CD4-positive, alpha-beta T cell treated with Interleukin-4 for 4 hours (primary cell): ENCODE data around the gene CLDN6.
A peak's percentile ranks its signal among the peaks of the same experiment; 100 is the strongest.

ENCODE experiments used
- DNase-seq: peaks from one replicate; pipeline ENCODE4 v3.0.0-alpha.2; 2020

The CLDN6 gene

DNA sequence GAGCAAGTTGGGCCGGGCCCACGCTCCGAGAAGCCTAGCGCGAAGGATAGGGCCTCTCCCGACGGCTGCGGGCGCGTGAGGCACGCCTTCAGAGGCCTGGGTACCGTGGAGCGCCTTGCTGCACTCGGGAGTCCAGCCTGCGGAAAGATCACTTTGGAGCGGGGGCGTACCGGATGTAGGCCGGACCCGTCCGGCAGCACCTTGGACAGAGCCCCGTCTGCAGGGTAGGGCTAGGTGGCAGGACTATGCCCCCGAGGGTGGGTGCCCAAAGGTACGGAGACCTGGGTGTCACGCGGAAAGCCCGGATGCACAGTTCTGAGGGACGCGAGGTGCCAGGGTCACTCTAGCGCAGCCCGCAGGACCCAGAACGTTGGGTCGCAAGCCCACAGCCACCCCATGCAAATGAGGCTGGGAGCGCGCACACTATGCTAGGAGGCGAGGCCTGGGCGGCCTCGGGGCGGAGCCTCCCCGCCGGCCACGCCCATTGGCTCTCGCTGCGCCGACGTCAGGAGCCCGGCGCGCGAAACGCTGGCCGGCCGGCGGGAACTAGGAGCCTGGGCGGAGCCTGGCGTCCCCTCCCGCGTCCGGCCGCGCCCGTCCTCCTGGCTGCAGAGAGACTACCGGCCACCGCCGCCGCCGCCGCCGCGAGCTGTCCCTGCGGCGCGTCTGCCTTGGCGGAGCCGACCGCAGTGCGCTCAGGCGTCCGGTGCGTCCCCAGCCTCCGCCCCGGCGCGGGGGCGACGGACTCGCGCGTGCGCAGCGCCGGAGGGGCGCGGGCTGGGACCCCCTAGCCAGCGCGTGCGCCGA, 49.0 kb downstream of the CLDN6 start, which contains the start of gene PAQR4:
PAQR4 (plus strand) TSS at position 611 of the 807 bp plus-strand sequence. CDS start 327 bp downstream, outside the sequence.
- DNase-seq: peak; percentile 62

- DNase-seq: no peak
These were observed 49.6 kb downstream of the CLDN6 start for GRCh38 chr16:2968368-2968737.

- DNase-seq: no peak
These were observed 50.2 kb downstream of the CLDN6 start for GRCh38 chr16:2967721-2968161.

DNA sequence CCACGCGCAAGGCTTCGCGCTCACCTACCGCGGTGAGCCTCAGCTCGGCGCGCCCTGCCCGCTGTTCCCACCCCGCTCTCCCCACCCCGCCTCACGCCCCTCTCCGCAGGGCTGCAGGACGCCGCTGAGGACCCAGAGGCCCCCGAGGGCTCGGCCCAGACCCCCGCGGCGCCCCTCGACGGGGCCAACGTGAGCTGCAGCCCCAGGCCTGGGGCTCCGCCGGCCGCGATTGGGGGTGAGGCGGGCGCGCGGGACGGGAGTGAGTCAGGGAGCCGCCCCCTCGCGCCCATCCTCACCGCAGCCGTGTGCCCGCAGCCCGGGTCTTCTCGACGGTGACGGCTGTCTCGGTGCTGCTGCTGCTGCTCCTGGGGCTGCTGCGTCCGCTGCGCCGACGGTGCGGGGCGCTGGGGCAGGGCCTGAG, 50.8 kb downstream of the CLDN6 start:
- no peak for DNase-seq

DNA sequence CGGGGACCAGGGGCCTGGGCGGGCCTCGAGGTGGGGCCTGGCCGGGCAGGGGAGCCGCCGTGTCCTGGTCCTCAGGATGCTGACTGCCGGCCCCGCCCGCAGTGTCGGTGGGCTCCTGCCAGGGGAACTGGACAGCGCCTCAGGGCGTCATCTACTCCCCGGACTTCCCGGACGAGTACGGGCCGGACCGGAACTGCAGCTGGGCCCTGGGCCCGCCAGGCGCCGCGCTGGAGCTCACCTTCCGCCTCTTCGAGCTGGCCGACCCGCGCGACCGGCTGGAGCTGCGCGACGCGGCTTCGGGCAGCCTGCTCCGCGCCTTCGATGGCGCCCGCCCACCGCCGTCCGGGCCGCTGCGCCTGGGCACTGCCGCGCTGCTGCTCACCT, 51.2 kb downstream of the CLDN6 start:
- DNase-seq: no peak

- no peak for DNase-seq
These were observed 51.8 kb downstream of the CLDN6 start for GRCh38 chr16:2966043-2966807.
